Testis (tissue), 3 donors: ENCODE data around the gene PRKCD. TPM values are rescaled to one million over a fixed set of nuclear protein-coding genes. Genes with fewer than 3 reads are reported as not detected.

Experiments used
- DNase-seq: peaks from one replicate; pipeline ENCODE4 v3.0.0-alpha.2; 2019
- H3K27ac ChIP-seq, 2 donors: fragments of 200-600 bp; sonication (generic); one replicate each; pipeline ENCODE4 v1.5.1; 2019
- H3K27me3 ChIP-seq: fragments of 200-600 bp; sonication (generic); one replicate; pipeline ENCODE4 v1.5.1; 2019
- H3K36me3 ChIP-seq: fragments of 200-600 bp; sonication (generic); one replicate; pipeline ENCODE4 v1.5.1; 2017; ENCODE audit warnings: low read depth; ENCODE audit errors: missing control alignments
- H3K4me1 ChIP-seq: fragments of 200-600 bp; sonication (generic); one replicate; pipeline ENCODE4 v1.5.1; 2019
- H3K4me3 ChIP-seq, 2 donors: fragments of 200-600 bp; sonication (generic); one replicate each; pipeline ENCODE4 v1.5.1; 2017 to 2019
- H3K9me3 ChIP-seq: fragments of 200-600 bp; sonication (generic); one replicate; pipeline ENCODE4 v1.5.1; 2017
- CTCF ChIP-seq, 3 experiments: fragments of 450-650 bp in 2 of 3; fragments of 200-600 bp in 1 of 3; sonication (generic) in 1 of 3; IDR thresholded peaks; one replicate each; pipeline ENCODE4 v1.5.1; 2016 to 2019; ENCODE audit warnings: antibody characterized with exemption in 3 of 3, mild to moderate bottlenecking in 2 of 3, moderate library complexity in 1 of 3
- POLR2A ChIP-seq: fragments of 450-650 bp; IDR thresholded peaks from one replicate; pipeline ENCODE4 v1.6.1; 2017; ENCODE audit warnings: antibody characterized with exemption, mild to moderate bottlenecking, moderate library complexity
- WGBS, 2 donors: methylation state at CpG; one replicate each; pipeline ENCODE4 v1.1.5; 2018; 5-methylcytosine and 5-hydroxymethylcytosine counted together
- intact Hi-C: fragments of 100-400 bp; cut with DNase I; formaldehyde crosslinking; loops from one replicate; pipeline ENCODE4 v1.15.1; 2023; ENCODE audit warnings: low total_unique reads
- polyA plus RNA-seq: library from polyadenylated mRNA; stranded (reverse); fragments of 350-450 nt; fragmentation: Illumina TruSeq; extraction: RNeasy Lipid Tissue Mini Kit (QIAGEN cat#74804); gene quantifications from one replicate; pipeline ENCODE4 v1.2.3, GENCODE V29; 2014; ENCODE audit warnings: low read depth, low replicate concordance; ENCODE audit not compliant: insufficient read depth
- total RNA-seq, 2 donors: library from RNA; depleted of rRNA; stranded (reverse); fragments of >200 nt; gene quantifications; one replicate each; pipeline ENCODE4 v1.2.3, GENCODE V29; 2016

Gene PRKCD
- total and polyA plus RNA-seq, 3 donors from 2014 or later: 36.3 to 44.5 (median 42.3) TPM

DNA sequence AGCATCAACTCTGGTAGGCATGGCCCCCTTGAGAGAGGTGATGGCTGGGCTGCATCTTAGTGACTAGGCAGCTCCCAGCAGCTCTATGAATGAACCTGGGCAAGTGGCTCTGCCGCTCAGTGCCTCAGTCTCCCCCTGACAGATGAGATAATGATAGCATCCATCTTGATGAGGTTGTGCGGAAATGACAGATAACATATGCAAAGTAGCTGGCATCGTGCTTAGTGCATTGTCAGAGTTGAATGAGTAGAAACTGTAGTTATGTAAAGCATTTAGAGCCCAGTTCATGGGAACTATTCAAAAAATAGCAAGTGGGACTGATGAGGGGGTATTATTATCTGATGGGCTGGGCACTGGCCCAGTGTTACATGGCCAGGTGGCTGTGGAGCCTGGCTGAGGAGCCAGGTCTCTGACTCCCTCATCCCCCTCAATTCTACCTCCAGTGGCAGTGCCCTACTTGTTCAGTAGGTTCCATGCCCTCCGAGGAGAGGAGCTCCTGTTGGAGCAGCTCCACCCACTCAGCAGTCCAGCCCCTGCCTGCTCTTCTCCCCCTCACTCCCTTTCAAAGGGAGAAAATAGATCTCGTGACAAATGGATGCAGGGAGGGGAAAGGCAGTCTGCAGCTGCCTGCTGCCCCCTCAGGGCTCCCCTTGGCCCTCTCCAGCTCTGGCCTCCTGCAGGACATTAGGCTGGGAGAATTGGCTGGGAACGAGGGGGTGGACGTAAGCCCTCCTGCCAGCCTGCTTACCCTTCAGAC is 6.6 kb downstream of the PRKCD start:
- Histone ChIP-seq H3K27ac (no peak overlapping the region), H3K36me3 (no peaks in the 10 kb centered on the region), H3K4me1 (peaks cover 37% of the 10 kb centered on the region), H3K27me3 (no peaks in the 10 kb centered on the region), H3K4me3 (no peak overlapping the region), H3K9me3 (no peaks in the 10 kb centered on the region)
- TF ChIP-seq POLR2A (no peak), CTCF (IDR thresholded peaks at IDR 0.05) (no peak)
- DNase-seq: no peak
- 56 to 76% methylated on average over 7 of the region's 7 CpGs for WGBS, 2 donors
- intact Hi-C loops: no loop called here

DNA sequence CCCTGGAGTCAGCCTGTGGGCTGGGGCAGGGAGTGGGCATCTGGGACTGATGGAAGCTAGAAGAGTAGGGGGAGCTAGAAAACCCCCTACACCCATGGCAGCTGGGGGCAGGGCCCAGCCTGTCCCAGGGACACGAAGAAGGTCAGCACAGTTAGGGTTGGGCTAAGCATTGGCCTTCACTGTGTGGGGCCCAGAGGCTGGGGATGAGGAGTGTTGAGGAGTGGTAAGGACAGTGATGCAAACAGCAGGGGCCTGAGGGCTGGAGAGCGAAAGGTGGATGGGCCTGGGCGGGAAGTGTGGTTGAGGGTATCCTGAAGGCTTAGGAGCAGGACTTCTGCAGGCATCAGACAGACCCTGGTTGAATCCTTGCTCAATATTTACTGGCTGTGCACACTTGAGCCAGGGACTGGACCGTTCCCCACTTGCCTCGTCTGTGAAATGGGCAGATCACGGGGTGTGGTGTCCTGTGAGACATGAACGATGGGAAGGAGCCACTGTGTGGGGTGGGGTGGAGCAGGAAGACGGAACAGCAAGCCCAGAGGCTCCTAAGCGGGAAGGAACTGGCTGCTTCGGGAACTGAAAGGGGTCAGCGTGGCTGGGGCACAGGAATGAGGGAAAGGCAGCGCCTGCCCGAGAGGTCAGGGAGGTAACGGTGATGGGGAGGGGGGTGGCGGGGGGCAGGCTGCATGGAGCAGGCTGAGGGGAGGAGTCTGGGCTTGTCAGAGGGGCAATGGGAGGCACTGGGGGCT is 7.3 kb downstream of the PRKCD start:
- Histone ChIP-seq H3K4me3 (no peak overlapping the region), H3K4me1 (peaks cover 31% of the 10 kb centered on the region), H3K9me3 (no peaks in the 10 kb centered on the region), H3K27ac (no peak overlapping the region), H3K36me3 (no peaks in the 10 kb centered on the region), H3K27me3 (no peaks in the 10 kb centered on the region)
- WGBS, 2 donors: 78 to 86% methylated on average over 15 of the region's 15 CpGs
- intact Hi-C loops: no loop called here
- DNase-seq: no peak
- no peak for TF ChIP-seq CTCF (IDR thresholded peaks at IDR 0.05)

GRCh38 chr3:53169045-53169831 is 8.2 kb downstream of the PRKCD start:
- Histone ChIP-seq H3K4me3 (no peak overlapping the region), H3K9me3 (no peaks in the 10 kb centered on the region), H3K4me1 (peaks cover 26% of the 10 kb centered on the region), H3K36me3 (no peaks in the 10 kb centered on the region), H3K27me3 (no peaks in the 10 kb centered on the region), H3K27ac (no peak overlapping the region)
- WGBS, 2 donors: 77 to 88% methylated on average over 11 to 15 of the region's 15 CpGs
- TF ChIP-seq POLR2A (no peak), CTCF (IDR thresholded peaks at IDR 0.05) (no peak)
- peak; percentile 31 for DNase-seq
- intact Hi-C loops: no loop called here

- Histone ChIP-seq H3K27ac (no peak overlapping the region), H3K4me1 (peaks cover 26% of the 10 kb centered on the region), H3K27me3 (no peaks in the 10 kb centered on the region), H3K36me3 (no peaks in the 10 kb centered on the region), H3K4me3 (no peak overlapping the region), H3K9me3 (no peaks in the 10 kb centered on the region)
- WGBS, 2 donors: 92 to 95% methylated on average over 9 of the region's 9 CpGs
- TF ChIP-seq POLR2A (no peak), CTCF (IDR thresholded peaks at IDR 0.05) (no peak)
- no peak for DNase-seq
- intact Hi-C loops: no loop called here
Measured at GRCh38 chr3:53169832-53170324, 8.9 kb downstream of the PRKCD start.
